Measurements from ENCODE around the gene SLC35C1.
"Not testable (repeated sequence)": the region's sequence is repeated elsewhere in the genome, so short reads cannot be mapped to it uniquely, and the experiment has no call there.

SLC35C1 gene

GRCh38 chr11:45811571-45812290 lies 6.8 kb downstream of the SLC35C1 start:
- DNase-seq = no peak

- DNase-seq = no peak
Measured at GRCh38 chr11:45812581-45813548, 7.9 kb downstream of the SLC35C1 start.

- DNase-seq = no peak
Measured at GRCh38 chr11:45815747-45816146, 10.8 kb downstream of the SLC35C1 start.

GRCh38 chr11:45816614-45817013 lies 11.7 kb downstream of the SLC35C1 start:
- no peak for DNase-seq

GRCh38 chr11:45817191-45817590 lies 12.2 kb downstream of the SLC35C1 start:
- no peak for DNase-seq

- DNase-seq = no peak
Measured at GRCh38 chr11:45818961-45819605, 14.1 kb downstream of the SLC35C1 start.

- no peak for DNase-seq
Measured at GRCh38 chr11:45820211-45820857, 15.4 kb downstream of the SLC35C1 start.

- not testable (repeated sequence) for DNase-seq
Measured at GRCh38 chr11:45826492-45826891, 21.5 kb downstream of the SLC35C1 start.

- no peak for DNase-seq
Measured at GRCh38 chr11:45827123-45827522, 22.2 kb downstream of the SLC35C1 start.

- DNase-seq = no peak
Measured at GRCh38 chr11:45828996-45829395, 24.0 kb downstream of the SLC35C1 start.

GRCh38 chr11:45830596-45830995 lies 25.6 kb downstream of the SLC35C1 start:
- DNase-seq = no peak

- no peak for DNase-seq
Measured at GRCh38 chr11:45832811-45833441, 28.0 kb downstream of the SLC35C1 start.

GRCh38 chr11:45833761-45834160 lies 28.8 kb downstream of the SLC35C1 start:
- DNase-seq = no peak

- DNase-seq = no peak
Measured at GRCh38 chr11:45834298-45834756, 29.4 kb downstream of the SLC35C1 start.

- no peak for DNase-seq
Measured at GRCh38 chr11:45839204-45839603, 34.3 kb downstream of the SLC35C1 start.

- DNase-seq = not testable (repeated sequence)
Measured at GRCh38 chr11:45840251-45840650, 35.3 kb downstream of the SLC35C1 start.

GRCh38 chr11:45843158-45843924 lies 38.4 kb downstream of the SLC35C1 start:
- peak; percentile 86 for DNase-seq

- DNase-seq = no peak
Measured at GRCh38 chr11:45844822-45845578, 40.1 kb downstream of the SLC35C1 start.

GRCh38 chr11:45846174-45846675 lies 41.3 kb downstream of the SLC35C1 start:
- DNase-seq = no peak
